HEK293T (cell line): ENCODE measurements around the gene LRRC4C.

Experiments
- ARNT ChIP-seq: fragments of 450-650 bp; IDR thresholded peaks from 2 replicates; pipeline ENCODE4 v1.6.1; 2017; ENCODE audit warnings: mild to moderate bottlenecking
- CTBP1 ChIP-seq: fragments of 450-650 bp; IDR thresholded peaks from 2 replicates; pipeline ENCODE4 v1.6.1; 2016; ENCODE audit warnings: borderline replicate concordance
- ELF4 ChIP-seq: fragments of 450-650 bp; IDR thresholded peaks from 2 replicates; pipeline ENCODE4 v1.6.1; 2017; ENCODE audit warnings: antibody characterized with exemption
- FOXM1 ChIP-seq: fragments of 450-650 bp; IDR thresholded peaks from 2 replicates; pipeline ENCODE4 v1.6.1; 2017; ENCODE audit warnings: mild to moderate bottlenecking, borderline replicate concordance
- LEF1 ChIP-seq: fragments of 450-650 bp; IDR thresholded peaks from 2 replicates; pipeline ENCODE4 v1.6.1; 2017; ENCODE audit warnings: mild to moderate bottlenecking, borderline replicate concordance
- SP1 ChIP-seq: fragments of 450-650 bp; IDR thresholded peaks from 2 replicates; pipeline ENCODE4 v1.6.1; 2017
- SUZ12 ChIP-seq: fragments of 450-650 bp; IDR thresholded peaks from 2 replicates; pipeline ENCODE4 v1.6.1; 2016; ENCODE audit warnings: mild to moderate bottlenecking
- TARDBP ChIP-seq: fragments of 450-650 bp; IDR thresholded peaks from 2 replicates; pipeline ENCODE4 v1.6.1; 2016
- ZNF384 ChIP-seq: fragments of 450-650 bp; IDR thresholded peaks from 2 replicates; pipeline ENCODE4 v1.6.1; 2016
- TF ChIP-seq, protein P1 (sequence below): fragments of 450-650 bp; IDR thresholded peaks from 2 replicates; pipeline ENCODE4 v1.6.1; 2016

DNA sequence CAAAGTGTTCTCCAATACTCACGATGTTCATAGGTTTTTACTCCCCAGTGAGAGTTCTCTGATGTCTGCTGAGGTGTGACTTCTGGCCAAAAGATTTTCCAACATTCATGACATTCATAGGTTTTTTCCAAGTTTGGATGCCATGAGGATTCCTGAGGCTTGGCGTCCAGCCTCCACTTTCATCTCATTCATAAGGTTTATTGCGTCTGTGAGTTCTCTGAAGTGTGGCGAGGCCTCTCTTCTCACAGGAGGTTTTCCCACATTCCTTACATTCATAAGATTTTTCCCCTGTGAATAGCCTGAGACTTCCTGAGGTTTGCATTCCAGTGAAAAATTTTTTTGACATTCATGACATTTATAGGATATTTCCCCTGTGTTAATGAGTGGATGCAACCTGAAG, 1014.1 kb downstream of the LRRC4C start:
- TF ChIP-seq ZNF384 (no peak), TARDBP (no peak), ARNT (no peak), LEF1 (no peak), FOXM1 (no peak), ELF4 (no peak), SP1 (no peak), CTBP1 (no peak), SUZ12 (no peak)
- TF ChIP-seq, protein P1, sequence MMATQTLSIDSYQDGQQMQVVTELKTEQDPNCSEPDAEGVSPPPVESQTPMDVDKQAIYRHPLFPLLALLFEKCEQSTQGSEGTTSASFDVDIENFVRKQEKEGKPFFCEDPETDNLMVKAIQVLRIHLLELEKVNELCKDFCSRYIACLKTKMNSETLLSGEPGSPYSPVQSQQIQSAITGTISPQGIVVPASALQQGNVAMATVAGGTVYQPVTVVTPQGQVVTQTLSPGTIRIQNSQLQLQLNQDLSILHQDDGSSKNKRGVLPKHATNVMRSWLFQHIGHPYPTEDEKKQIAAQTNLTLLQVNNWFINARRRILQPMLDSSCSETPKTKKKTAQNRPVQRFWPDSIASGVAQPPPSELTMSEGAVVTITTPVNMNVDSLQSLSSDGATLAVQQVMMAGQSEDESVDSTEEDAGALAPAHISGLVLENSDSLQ = no peak
